Sigmoid colon (tissue), 3 donors: ENCODE measurements around the gene FLNA.
"Not testable (repeated sequence)": the region's sequence is repeated elsewhere in the genome, so short reads cannot be mapped to it uniquely, and the experiment has no call there.

ENCODE experiments used
- POLR2A ChIP-seq, 2 donors: fragments of 450-650 bp; IDR thresholded peaks; one replicate each; pipeline ENCODE4 v1.6.1; 2016; ENCODE audit warnings: antibody characterized with exemption in 2 of 2, mild to moderate bottlenecking in 2 of 2, moderate library complexity in 2 of 2
- TF ChIP-seq, protein P1 (sequence below), 4 experiments: fragments of 450-650 bp in 3 of 4; fragments of 200-600 bp in 1 of 4; IDR thresholded peaks; one replicate each; pipeline ENCODE4 v1.5.1; 2016 to 2019; ENCODE audit warnings: antibody characterized with exemption in 4 of 4, mild to moderate bottlenecking in 3 of 4, moderate library complexity in 2 of 4

GRCh38 chrX:154341399-154342298 is 32.8 kb downstream of the FLNA start:
- TF ChIP-seq, protein P1, sequence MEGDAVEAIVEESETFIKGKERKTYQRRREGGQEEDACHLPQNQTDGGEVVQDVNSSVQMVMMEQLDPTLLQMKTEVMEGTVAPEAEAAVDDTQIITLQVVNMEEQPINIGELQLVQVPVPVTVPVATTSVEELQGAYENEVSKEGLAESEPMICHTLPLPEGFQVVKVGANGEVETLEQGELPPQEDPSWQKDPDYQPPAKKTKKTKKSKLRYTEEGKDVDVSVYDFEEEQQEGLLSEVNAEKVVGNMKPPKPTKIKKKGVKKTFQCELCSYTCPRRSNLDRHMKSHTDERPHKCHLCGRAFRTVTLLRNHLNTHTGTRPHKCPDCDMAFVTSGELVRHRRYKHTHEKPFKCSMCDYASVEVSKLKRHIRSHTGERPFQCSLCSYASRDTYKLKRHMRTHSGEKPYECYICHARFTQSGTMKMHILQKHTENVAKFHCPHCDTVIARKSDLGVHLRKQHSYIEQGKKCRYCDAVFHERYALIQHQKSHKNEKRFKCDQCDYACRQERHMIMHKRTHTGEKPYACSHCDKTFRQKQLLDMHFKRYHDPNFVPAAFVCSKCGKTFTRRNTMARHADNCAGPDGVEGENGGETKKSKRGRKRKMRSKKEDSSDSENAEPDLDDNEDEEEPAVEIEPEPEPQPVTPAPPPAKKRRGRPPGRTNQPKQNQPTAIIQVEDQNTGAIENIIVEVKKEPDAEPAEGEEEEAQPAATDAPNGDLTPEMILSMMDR (IDR thresholded peaks at IDR 0.05) = not testable (repeated sequence)
- TF ChIP-seq POLR2A (IDR thresholded peaks at IDR 0.05) = not testable (repeated sequence)
